ENCODE measurements around the gene SLC12A3. TPM values are rescaled to one million over a fixed set of nuclear protein-coding genes. Genes with fewer than 3 reads are reported as not detected.

Gene SLC12A3
- total RNA-seq, 1 donor from 2014 or later, result not detected

DNA sequence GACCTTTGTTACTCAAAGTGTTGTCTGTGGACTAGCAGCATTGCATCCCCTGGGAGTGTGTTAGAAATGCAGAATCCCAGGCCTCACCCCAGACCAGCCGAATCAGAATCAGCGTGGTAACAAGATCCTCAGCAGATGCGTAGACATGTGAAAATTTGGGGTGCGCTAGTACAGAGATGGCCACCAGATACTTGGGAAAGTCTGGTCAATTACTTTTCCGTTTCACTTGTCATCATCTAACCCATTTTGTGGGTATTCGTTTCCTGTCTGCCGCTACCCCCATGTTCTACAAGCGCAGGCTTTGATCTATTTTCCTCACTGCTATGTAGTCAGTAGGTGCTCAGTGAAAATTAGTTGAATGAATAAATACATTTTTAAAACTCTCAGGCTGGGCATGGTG lies 33.8 kb downstream of the SLC12A3 start:
- Histone ChIP-seq H3K27me3 (no peaks in the 10 kb centered on the region), H3K27ac (no peak overlapping the region), H3F3A (ENCODE audit: low read depth) (no peaks in the 10 kb centered on the region), H3K9ac (no peak overlapping the region), H4K20me1 (ENCODE audit: low read depth) (no peaks in the 10 kb centered on the region), H3K4me3 (no peak overlapping the region), H3K36me3 (no peaks in the 10 kb centered on the region), H3K79me2 (ENCODE audit: low read depth) (no peaks in the 10 kb centered on the region), H2AFZ (replicated peaks) (no peak overlapping the region), H3K4me2 (no peak overlapping the region), H3K9me3 (ENCODE audit: low read depth) (no peaks in the 10 kb centered on the region), H3K4me1 (no peaks in the 10 kb centered on the region)
- TF ChIP-seq, protein P1, sequence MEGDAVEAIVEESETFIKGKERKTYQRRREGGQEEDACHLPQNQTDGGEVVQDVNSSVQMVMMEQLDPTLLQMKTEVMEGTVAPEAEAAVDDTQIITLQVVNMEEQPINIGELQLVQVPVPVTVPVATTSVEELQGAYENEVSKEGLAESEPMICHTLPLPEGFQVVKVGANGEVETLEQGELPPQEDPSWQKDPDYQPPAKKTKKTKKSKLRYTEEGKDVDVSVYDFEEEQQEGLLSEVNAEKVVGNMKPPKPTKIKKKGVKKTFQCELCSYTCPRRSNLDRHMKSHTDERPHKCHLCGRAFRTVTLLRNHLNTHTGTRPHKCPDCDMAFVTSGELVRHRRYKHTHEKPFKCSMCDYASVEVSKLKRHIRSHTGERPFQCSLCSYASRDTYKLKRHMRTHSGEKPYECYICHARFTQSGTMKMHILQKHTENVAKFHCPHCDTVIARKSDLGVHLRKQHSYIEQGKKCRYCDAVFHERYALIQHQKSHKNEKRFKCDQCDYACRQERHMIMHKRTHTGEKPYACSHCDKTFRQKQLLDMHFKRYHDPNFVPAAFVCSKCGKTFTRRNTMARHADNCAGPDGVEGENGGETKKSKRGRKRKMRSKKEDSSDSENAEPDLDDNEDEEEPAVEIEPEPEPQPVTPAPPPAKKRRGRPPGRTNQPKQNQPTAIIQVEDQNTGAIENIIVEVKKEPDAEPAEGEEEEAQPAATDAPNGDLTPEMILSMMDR (IDR thresholded peaks at IDR 0.05), result no peak
- TF ChIP-seq EZH2phosphoT487 (IDR thresholded peaks at IDR 0.05), result no peak
- no peak for TF ChIP-seq EZH2 (IDR thresholded peaks at IDR 0.05)
- Mint-ChIP-seq H3K27me3 (ENCODE audit: insufficient read depth, low read depth) (peaks cover 7% of the 10 kb centered on the region), H3K4me1 (no peaks in the 10 kb centered on the region), H3K27ac (no peak overlapping the region), H3K9me3 (no peaks in the 10 kb centered on the region), H3K36me3 (no peaks in the 10 kb centered on the region), H3K4me3 (no peak overlapping the region)
- DNase-seq (ENCODE audit: low spot score), result no peak

DNA sequence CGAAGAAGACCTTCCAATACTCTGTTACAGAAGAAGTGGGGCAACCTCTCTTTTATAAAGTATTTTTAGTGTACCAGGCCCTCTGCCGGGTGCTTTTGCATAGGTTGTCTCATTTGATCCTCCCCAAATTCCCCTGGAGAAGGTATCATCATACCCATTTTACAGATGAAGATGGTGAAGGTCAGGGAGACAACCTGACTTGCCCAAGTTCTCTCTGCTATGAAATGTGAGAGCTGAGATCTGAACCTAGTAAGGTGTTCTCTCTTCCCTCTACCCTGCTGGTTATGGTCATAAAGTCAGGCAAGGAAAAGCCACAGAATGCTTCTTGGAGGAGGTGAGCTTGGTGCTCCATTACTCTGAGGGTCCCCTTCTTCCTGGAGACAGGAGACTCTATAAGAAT lies 38.9 kb downstream of the SLC12A3 start:
- Mint-ChIP-seq H3K27me3 (ENCODE audit: insufficient read depth, low read depth) (peaks cover 2% of the 10 kb centered on the region), H3K9me3 (peaks cover 4% of the 10 kb centered on the region), H3K27ac (no peak overlapping the region), H3K4me3 (no peak overlapping the region), H3K4me1 (no peaks in the 10 kb centered on the region), H3K36me3 (no peaks in the 10 kb centered on the region)
- no peaks in the 10 kb centered on the region for H3K9me3 ChIP-seq (ENCODE audit: low read depth)
- H3F3A ChIP-seq (ENCODE audit: low read depth), result no peaks in the 10 kb centered on the region
- H3K9ac ChIP-seq, result no peak overlapping the region
- no peaks in the 10 kb centered on the region for H3K27me3 ChIP-seq
- TF ChIP-seq EZH2phosphoT487 (IDR thresholded peaks at IDR 0.05), result no peak
- no peak for TF ChIP-seq EZH2 (IDR thresholded peaks at IDR 0.05)
- TF ChIP-seq, protein P1 (IDR thresholded peaks at IDR 0.05), result no peak
- no peak overlapping the region for H3K4me3 ChIP-seq
- no peak overlapping the region for H3K4me2 ChIP-seq
- no peaks in the 10 kb centered on the region for H4K20me1 ChIP-seq (ENCODE audit: low read depth)
- DNase-seq (ENCODE audit: low spot score), result no peak
- H3K27ac ChIP-seq, result no peak overlapping the region
- H3K79me2 ChIP-seq (ENCODE audit: low read depth), result no peaks in the 10 kb centered on the region
- no peaks in the 10 kb centered on the region for H3K4me1 ChIP-seq
- no peaks in the 10 kb centered on the region for H3K36me3 ChIP-seq
- H2AFZ ChIP-seq (replicated peaks), result no peak overlapping the region

DNA sequence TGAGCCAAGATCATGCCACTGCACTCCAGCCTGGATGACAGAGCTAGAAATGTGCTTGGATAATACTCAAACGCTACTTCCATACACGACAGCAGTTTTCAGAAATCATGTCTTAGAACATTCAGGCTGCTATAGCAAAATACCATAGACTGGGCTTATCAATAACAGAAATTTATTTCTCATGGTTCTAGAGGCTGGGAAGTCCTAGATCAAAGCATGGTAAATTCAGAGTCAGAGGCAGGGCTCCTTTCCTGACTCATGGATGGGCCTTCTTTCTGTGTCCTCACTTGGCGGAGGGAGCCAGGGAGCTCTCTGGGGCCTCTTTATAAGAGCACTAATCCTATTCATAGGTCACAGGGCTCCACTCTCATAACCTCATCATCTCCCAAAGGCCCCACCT lies 42.4 kb downstream of the SLC12A3 start:
- H3K9me3 Mint-ChIP-seq, result peaks cover 4% of the 10 kb centered on the region
- TF ChIP-seq EZH2phosphoT487 (IDR thresholded peaks at IDR 0.05) (no peak), EZH2 (IDR thresholded peaks at IDR 0.05) (no peak)
- TF ChIP-seq, protein P1 (IDR thresholded peaks at IDR 0.05), result no peak
- peaks cover 2% of the 10 kb centered on the region for H3K27me3 Mint-ChIP-seq (ENCODE audit: insufficient read depth, low read depth)

More for the DNA sequence above, 42.4 kb downstream of the SLC12A3 start:
- Histone ChIP-seq H3K4me1 (no peaks in the 10 kb centered on the region), H3K4me3 (no peak overlapping the region), H3K27ac (no peak overlapping the region), H3F3A (ENCODE audit: low read depth) (no peaks in the 10 kb centered on the region), H4K20me1 (ENCODE audit: low read depth) (no peaks in the 10 kb centered on the region), H3K9me3 (ENCODE audit: low read depth) (no peaks in the 10 kb centered on the region), H2AFZ (replicated peaks) (no peak overlapping the region), H3K79me2 (ENCODE audit: low read depth) (no peaks in the 10 kb centered on the region), H3K9ac (no peak overlapping the region), H3K36me3 (no peaks in the 10 kb centered on the region), H3K27me3 (no peaks in the 10 kb centered on the region), H3K4me2 (no peak overlapping the region)
- DNase-seq (ENCODE audit: low spot score), result no peak
- H3K4me1 Mint-ChIP-seq, result peaks cover 16% of the 10 kb centered on the region
- peak overlapping the region; percentile 37 for H3K27ac Mint-ChIP-seq
- no peak overlapping the region for H3K4me3 Mint-ChIP-seq
- H3K36me3 Mint-ChIP-seq, result no peaks in the 10 kb centered on the region
